Panc1 (cell line): ENCODE results near the gene WNT7B. TPM values are rescaled to one million over a fixed set of nuclear protein-coding genes. Genes with fewer than 3 reads are reported as not detected.

Source experiments
- ATAC-seq: fragments of 200-7000 bp; cut with Tn5 transposase; 2 replicates; pipeline ENCODE4 v1.9.1; 2020; ENCODE audit warnings: mild to moderate bottlenecking, moderate library complexity
- BruUV-seq: library from RNA; stranded (reverse); fragments of 400-500 nt; replicated peaks from 2 replicates; lab custom pipeline; 2021; lab: Mats Ljungman, UMichigan
- CTCF ChIA-PET: fragments of 300-600 bp; sonication (Branson Sonifier 250); formaldehyde crosslinking; loops from one replicate; lab custom pipeline; 2022; ENCODE audit warnings: antibody characterized with exemption; lab: Charles Lee
- POLR2A ChIA-PET: fragments of 300-600 bp; sonication (Branson Sonifier 250); formaldehyde crosslinking; loops from one replicate; lab custom pipeline; 2022; ENCODE audit warnings: antibody characterized with exemption; lab: Charles Lee
- DNase-seq: peaks from one replicate; pipeline ENCODE4 v3.0.0-alpha.2; 2010; ENCODE audit warnings: low read depth, low spot score
- H3K27ac ChIP-seq: 2 replicates; pipeline ENCODE4 v1.5.1; 2011; ENCODE audit warnings: mild to moderate bottlenecking, low read length, inconsistent platforms
- H3K27me3 ChIP-seq: fragments of 200-500 bp; sonication (Bioruptor generic); 2 replicates; pipeline ENCODE4 v1.6.0; 2014; ENCODE audit warnings: low read length, inconsistent platforms; ENCODE audit not compliant: control insufficient read depth, insufficient read depth
- H3K36me3 ChIP-seq: fragments of 200-500 bp; sonication (Bioruptor generic); 2 replicates; pipeline ENCODE4 v1.5.1; 2014; ENCODE audit warnings: inconsistent platforms, mild to moderate bottlenecking, low read length, moderate library complexity; ENCODE audit not compliant: control insufficient read depth, insufficient read depth
- H3K4me1 ChIP-seq: 2 replicates; pipeline ENCODE4 v1.5.1; 2011; ENCODE audit warnings: inconsistent platforms, mild to moderate bottlenecking, low read length, moderate library complexity; ENCODE audit not compliant: control insufficient read depth, insufficient read depth
- H3K4me3 ChIP-seq, 2 experiments: 2 replicates each; pipeline ENCODE4 v1.5.1; 2011 to 2012; ENCODE audit warnings: low read depth in 2 of 2, low read length in 2 of 2, mild to moderate bottlenecking in 2 of 2, inconsistent platforms in 1 of 2, moderate library complexity in 1 of 2
- H3K9me3 ChIP-seq: fragments of 200-500 bp; sonication (Bioruptor generic); 2 replicates; pipeline ENCODE4 v1.5.1; 2014; ENCODE audit warnings: low read depth, mild to moderate bottlenecking, inconsistent platforms, low read length, moderate library complexity; ENCODE audit not compliant: control insufficient read depth, insufficient read depth
- POLR2AphosphoS5 ChIP-seq: IDR thresholded peaks from 2 replicates; pipeline ENCODE4 v1.6.1; 2012; ENCODE audit warnings: mild to moderate bottlenecking, low read depth, low read length, moderate library complexity
- SIN3A ChIP-seq: IDR thresholded peaks from 2 replicates; pipeline ENCODE4 v1.6.1; 2012; ENCODE audit warnings: low read depth, mild to moderate bottlenecking, low read length, moderate library complexity, borderline replicate concordance; ENCODE audit not compliant: insufficient read depth
- TCF7L2 ChIP-seq: IDR thresholded peaks from 2 replicates; pipeline ENCODE4 v1.6.1; 2011; ENCODE audit warnings: mild to moderate bottlenecking, low read depth, low read length, inconsistent platforms
- in situ Hi-C: cut with HindIII; loops from 2 replicates; pipeline ENCODE4 v1.10.0; 2016; ENCODE audit warnings: low sequenced_read_pairs, low pct_unique_long_range_greater_than_20kb
- intact Hi-C: fragments of 100-400 bp; cut with micrococcal nuclease; formaldehyde crosslinking; loops from one replicate; pipeline ENCODE4 v1.10.0; 2022; ENCODE audit not compliant: unreplicated experiment
- total RNA-seq: library from RNA; stranded (reverse); gene quantifications from one replicate; pipeline ENCODE4 v1.2.1, GENCODE V29; 2021; ENCODE audit not compliant: unreplicated experiment
- TF ChIP-seq, protein P1 (sequence below): fragments of 450-650 bp; IDR thresholded peaks from 2 replicates; pipeline ENCODE4 v1.5.1; 2017; ENCODE audit warnings: mild to moderate bottlenecking
- TF ChIP-seq, protein P2 (sequence below), 2 experiments: IDR thresholded peaks; 2 replicates each; pipeline ENCODE4 v1.6.1; 2011 to 2012; ENCODE audit warnings: low read depth in 2 of 2, control low read depth in 1 of 2, low read length in 1 of 2, mild to moderate bottlenecking in 1 of 2, moderate library complexity in 1 of 2; ENCODE audit not compliant: insufficient read depth in 1 of 2

WNT7B gene
- total RNA-seq, 1 experiment from 2014 or later: 52.1 TPM

DNA sequence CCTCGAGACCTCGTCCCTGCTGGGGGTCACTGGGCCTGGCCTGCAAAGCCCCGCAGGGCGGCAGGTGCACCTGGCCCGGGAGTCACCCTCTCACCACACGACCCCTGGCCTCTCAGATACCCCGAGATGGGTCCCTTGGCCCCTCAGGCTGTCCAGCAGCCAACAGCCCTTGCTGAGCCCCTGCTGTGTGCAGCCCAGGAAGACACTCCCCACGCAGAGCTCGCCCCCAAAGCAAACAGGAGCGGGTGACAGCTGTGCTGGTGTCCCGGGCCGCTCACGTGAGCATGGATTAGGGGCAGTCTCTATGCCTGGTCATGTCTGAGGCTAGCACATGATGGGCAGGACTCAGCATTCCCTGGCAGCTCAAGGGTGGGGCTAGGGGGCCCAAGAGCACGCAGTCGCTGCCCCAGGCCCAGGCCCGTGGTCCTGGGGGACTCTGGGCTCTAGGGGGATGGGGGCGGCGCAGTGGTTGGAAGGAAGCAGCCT, 31.3 kb downstream of the WNT7B start:
- intact Hi-C loops: no loop called here
- POLR2A ChIA-PET: no interaction called here
- Histone ChIP-seq H3K9me3 (no peaks in the 10 kb centered on the region), H3K4me1 (peaks cover 57% of the 10 kb centered on the region), H3K27me3 (no peaks in the 10 kb centered on the region), H3K36me3 (no peaks in the 10 kb centered on the region), H3K27ac (peak overlapping the region; percentile 39; the same call in 1 of the 2 replicates), H3K4me3 (no peak overlapping the region)
- no peak for DNase-seq
- no TSS peak for BruUV-seq
- CTCF ChIA-PET: no interaction called here
- no peak for TF ChIP-seq SIN3A
- TF ChIP-seq, protein P1, sequence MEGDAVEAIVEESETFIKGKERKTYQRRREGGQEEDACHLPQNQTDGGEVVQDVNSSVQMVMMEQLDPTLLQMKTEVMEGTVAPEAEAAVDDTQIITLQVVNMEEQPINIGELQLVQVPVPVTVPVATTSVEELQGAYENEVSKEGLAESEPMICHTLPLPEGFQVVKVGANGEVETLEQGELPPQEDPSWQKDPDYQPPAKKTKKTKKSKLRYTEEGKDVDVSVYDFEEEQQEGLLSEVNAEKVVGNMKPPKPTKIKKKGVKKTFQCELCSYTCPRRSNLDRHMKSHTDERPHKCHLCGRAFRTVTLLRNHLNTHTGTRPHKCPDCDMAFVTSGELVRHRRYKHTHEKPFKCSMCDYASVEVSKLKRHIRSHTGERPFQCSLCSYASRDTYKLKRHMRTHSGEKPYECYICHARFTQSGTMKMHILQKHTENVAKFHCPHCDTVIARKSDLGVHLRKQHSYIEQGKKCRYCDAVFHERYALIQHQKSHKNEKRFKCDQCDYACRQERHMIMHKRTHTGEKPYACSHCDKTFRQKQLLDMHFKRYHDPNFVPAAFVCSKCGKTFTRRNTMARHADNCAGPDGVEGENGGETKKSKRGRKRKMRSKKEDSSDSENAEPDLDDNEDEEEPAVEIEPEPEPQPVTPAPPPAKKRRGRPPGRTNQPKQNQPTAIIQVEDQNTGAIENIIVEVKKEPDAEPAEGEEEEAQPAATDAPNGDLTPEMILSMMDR: no peak
- no peak for TF ChIP-seq TCF7L2
- TF ChIP-seq POLR2AphosphoS5: no peak
- TF ChIP-seq, protein P2, sequence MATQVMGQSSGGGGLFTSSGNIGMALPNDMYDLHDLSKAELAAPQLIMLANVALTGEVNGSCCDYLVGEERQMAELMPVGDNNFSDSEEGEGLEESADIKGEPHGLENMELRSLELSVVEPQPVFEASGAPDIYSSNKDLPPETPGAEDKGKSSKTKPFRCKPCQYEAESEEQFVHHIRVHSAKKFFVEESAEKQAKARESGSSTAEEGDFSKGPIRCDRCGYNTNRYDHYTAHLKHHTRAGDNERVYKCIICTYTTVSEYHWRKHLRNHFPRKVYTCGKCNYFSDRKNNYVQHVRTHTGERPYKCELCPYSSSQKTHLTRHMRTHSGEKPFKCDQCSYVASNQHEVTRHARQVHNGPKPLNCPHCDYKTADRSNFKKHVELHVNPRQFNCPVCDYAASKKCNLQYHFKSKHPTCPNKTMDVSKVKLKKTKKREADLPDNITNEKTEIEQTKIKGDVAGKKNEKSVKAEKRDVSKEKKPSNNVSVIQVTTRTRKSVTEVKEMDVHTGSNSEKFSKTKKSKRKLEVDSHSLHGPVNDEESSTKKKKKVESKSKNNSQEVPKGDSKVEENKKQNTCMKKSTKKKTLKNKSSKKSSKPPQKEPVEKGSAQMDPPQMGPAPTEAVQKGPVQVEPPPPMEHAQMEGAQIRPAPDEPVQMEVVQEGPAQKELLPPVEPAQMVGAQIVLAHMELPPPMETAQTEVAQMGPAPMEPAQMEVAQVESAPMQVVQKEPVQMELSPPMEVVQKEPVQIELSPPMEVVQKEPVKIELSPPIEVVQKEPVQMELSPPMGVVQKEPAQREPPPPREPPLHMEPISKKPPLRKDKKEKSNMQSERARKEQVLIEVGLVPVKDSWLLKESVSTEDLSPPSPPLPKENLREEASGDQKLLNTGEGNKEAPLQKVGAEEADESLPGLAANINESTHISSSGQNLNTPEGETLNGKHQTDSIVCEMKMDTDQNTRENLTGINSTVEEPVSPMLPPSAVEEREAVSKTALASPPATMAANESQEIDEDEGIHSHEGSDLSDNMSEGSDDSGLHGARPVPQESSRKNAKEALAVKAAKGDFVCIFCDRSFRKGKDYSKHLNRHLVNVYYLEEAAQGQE (IDR thresholded peaks at IDR 0.05; ENCODE audit: insufficient read depth in 1 of 2, low read depth in 2 of 2, low read length in 1 of 2): no peak
- in situ Hi-C loops: no loop called here
- 0 out of 2 replicates have a peak, but pooled peaks have one; percentile 20 for ATAC-seq

DNA sequence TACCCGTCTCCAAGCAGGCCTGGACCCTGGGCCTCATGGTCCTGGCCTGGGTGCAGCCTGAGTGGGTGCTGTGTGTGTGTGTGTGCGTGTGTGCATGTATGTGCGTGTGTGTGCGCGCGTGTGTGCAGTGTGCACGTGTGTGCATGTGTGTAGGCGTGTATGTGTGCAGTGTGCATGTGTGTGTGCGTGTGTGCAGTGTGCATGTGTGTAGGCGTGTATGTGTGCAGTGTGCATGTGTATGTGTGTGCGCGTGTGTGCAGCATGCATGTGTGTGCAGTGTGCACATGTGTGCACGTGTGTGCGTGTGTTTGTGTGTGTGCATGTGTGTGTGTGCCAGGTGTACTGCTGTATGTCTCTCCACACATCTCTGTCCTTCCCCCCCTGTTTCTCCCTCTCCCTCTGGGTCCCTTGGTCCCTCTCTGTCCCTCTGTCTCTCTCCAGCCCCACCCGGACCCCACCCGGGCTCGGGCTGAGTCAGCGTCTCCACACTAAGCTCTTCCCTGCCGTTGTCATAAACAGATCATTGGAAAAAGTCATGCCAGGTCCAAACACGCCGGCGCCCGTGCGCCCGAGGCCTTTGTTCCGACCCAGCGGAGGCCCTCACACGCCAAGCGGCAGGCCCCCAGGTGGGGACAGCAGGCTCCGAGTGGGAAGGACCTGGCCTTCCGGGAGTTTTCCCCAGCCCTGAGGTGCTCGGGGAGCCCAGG, 34.0 kb downstream of the WNT7B start:
- DNase-seq (no peak), ATAC-seq (no peak)
- POLR2A ChIA-PET: no interaction called here
- in situ Hi-C loops (no loop called here), intact Hi-C loops (no loop called here)
- BruUV-seq: no TSS peak
- no peaks in the 10 kb centered on the region for H3K9me3 ChIP-seq
- no peak overlapping the region for H3K4me3 ChIP-seq
- H3K27me3 ChIP-seq: no peaks in the 10 kb centered on the region
- H3K27ac ChIP-seq: no peak overlapping the region
- peaks cover 46% of the 10 kb centered on the region for H3K4me1 ChIP-seq
- H3K36me3 ChIP-seq: no peaks in the 10 kb centered on the region
- TF ChIP-seq, protein P2 (IDR thresholded peaks at IDR 0.05; ENCODE audit: insufficient read depth in 1 of 2, low read depth in 2 of 2, low read length in 1 of 2): no peak
- TF ChIP-seq TCF7L2 (no peak), POLR2AphosphoS5 (no peak), SIN3A (no peak)
- TF ChIP-seq, protein P1: no peak
- CTCF ChIA-PET: interaction anchor here (0.5 kb wide), 1 partner anchor 11 kb away, joined by 3 read pairs; no protein-coding TSS in a partner anchor
